A549 (cell line): ENCODE measurements around the gene FAM25G. TPM values are rescaled to one million over a fixed set of nuclear protein-coding genes. Genes with fewer than 3 reads are reported as not detected.
"Not testable (repeated sequence)": the region's sequence is repeated elsewhere in the genome, so short reads cannot be mapped to it uniquely, and the experiment has no call there.

Source experiments
- ATAC-seq, 2 experiments: fragments of 200-7000 bp in 1 of 2; fragments of >200 bp in 1 of 2; cut with Nextera tagmentation in 1 of 2; cut with Tn5 transposase in 1 of 2; 3 replicates each; pipeline versions ENCODE4 v1.8.0 to v1.9.1; 2018 to 2020; ENCODE audit warnings: mild to moderate bottlenecking in 1 of 2, moderate library complexity in 1 of 2
- CTCF ChIA-PET: fragments of 300-600 bp; sonication (Branson Sonifier 250); formaldehyde crosslinking; extraction: SDS; loops from one replicate; lab custom pipeline; 2021; ENCODE audit warnings: antibody characterized with exemption, inconsistent platforms; lab: Yijun Ruan, JAX
- POLR2A ChIA-PET: fragments of 350-600 bp; formaldehyde crosslinking; extraction: SDS; loops from one replicate; lab custom pipeline; 2021; ENCODE audit warnings: antibody characterized with exemption, inconsistent platforms; lab: Yijun Ruan, JAX
- DNase-seq, 2 experiments: peaks; one replicate each; pipeline versions ENCODE4 v3.0.0 to v3.0.0-alpha.2; 2011 to 2016; ENCODE audit warnings: low read depth in 1 of 2, low spot score in 1 of 2
- FAIRE-seq: peaks from 2 replicates; lab custom pipeline; 2011; peaks lifted over from hg19 to GRCh38; lab: Jason Lieb, UNC
- H3K27ac ChIP-seq, 2 experiments: fragments of >200 bp; sonication (Bioruptor Twin); formaldehyde crosslinking; 3 replicates each; pipeline ENCODE4 v1.5.1; 2016 to 2017
- H3K4me1 ChIP-seq: fragments of >200 bp; sonication (Bioruptor Twin); formaldehyde crosslinking; 3 replicates; pipeline ENCODE4 v1.6.1; 2016
- H3K4me2 ChIP-seq: fragments of >200 bp; sonication (Bioruptor Twin); formaldehyde crosslinking; 3 replicates; pipeline ENCODE4 v1.6.1; 2016
- H3K4me3 ChIP-seq: fragments of >200 bp; sonication (Bioruptor Twin); formaldehyde crosslinking; 3 replicates; pipeline ENCODE4 v1.5.1; 2016
- H3K9me3 ChIP-seq: fragments of >200 bp; sonication (Bioruptor Twin); formaldehyde crosslinking; 3 replicates; pipeline ENCODE4 v1.6.1; 2016
- CTCF ChIP-seq: fragments of >200 bp; sonication (Bioruptor Twin); formaldehyde crosslinking; IDR thresholded peaks from 3 replicates; pipeline ENCODE4 v1.5.1; 2016
- EHMT2 ChIP-seq: fragments of 200-600 bp; sonication (generic); IDR thresholded peaks from 2 replicates; pipeline ENCODE4 v1.6.1; 2016; ENCODE audit warnings: antibody characterized with exemption, low read depth, mild to moderate bottlenecking, moderate library complexity
- HOXA7 ChIP-seq: fragments of 250-450 bp; sonication (Bioruptor Pico); IDR thresholded peaks from 2 replicates; pipeline ENCODE4 v1.5.0; 2020; ENCODE audit warnings: mild to moderate bottlenecking, moderate library complexity
- JUN ChIP-seq, 2 experiments: fragments of >200 bp; sonication (Bioruptor Twin); formaldehyde crosslinking; IDR thresholded peaks; 2 replicates in 1 of 2; 3 replicates in 1 of 2; pipeline ENCODE4 v1.6.1; 2016 to 2017
- JUNB ChIP-seq: fragments of >200 bp; sonication (Bioruptor Twin); formaldehyde crosslinking; IDR thresholded peaks from 2 replicates; pipeline ENCODE4 v1.6.1; 2016
- MAX ChIP-seq: IDR thresholded peaks from 2 replicates; pipeline ENCODE4 v1.6.1; 2012
- POLR2AphosphoS2 ChIP-seq: conservative IDR thresholded peaks from 2 replicates; pipeline ENCODE4 v1.6.1; 2012; ENCODE audit warnings: low read length, improper control_type of control experiment, inconsistent platforms
- RAD21 ChIP-seq, 2 experiments: fragments of >200 bp in 1 of 2; sonication (Bioruptor Twin) in 1 of 2; formaldehyde crosslinking in 1 of 2; IDR thresholded peaks in 1 of 2; conservative IDR thresholded peaks in 1 of 2; 2 replicates in 1 of 2; 3 replicates in 1 of 2; pipeline ENCODE4 v1.6.1; 2012 to 2018; ENCODE audit warnings: inconsistent platforms in 1 of 2
- SMC3 ChIP-seq: fragments of >200 bp; sonication (Bioruptor Twin); formaldehyde crosslinking; IDR thresholded peaks from 3 replicates; pipeline ENCODE4 v1.6.1; 2018; ENCODE audit warnings: inconsistent platforms
- WGBS: methylation state at CpG from one replicate; pipeline ENCODE4 v1.1.6; 2017; ENCODE audit errors: missing lambda C conversion rate; 5-methylcytosine and 5-hydroxymethylcytosine counted together
- polyA plus RNA-seq, 4 experiments: library from polyadenylated mRNA; depleted of rRNA in 3 of 4; stranded (reverse); fragments of >200 nt; fragmentation: RNase III in 1 of 4; extraction: RNeasy Plus Mini Kit Qiagen cat#74134 plus additional on column Dnase treatment in 1 of 4; gene quantifications; 2 replicates in 3 of 4; 3 replicates in 1 of 4; pipeline ENCODE4 v1.2.3, GENCODE V29; 2011 to 2017

The FAM25G gene
- polyA plus RNA-seq, 2 of the 4 experiments (the other 2 are of a cell fraction) = not detected

- H3K4me3 ChIP-seq, H3K4me2 ChIP-seq, CTCF ChIA-PET, DNase-seq, ATAC-seq, POLR2A ChIA-PET, FAIRE-seq, H3K9me3 ChIP-seq: not testable (repeated sequence)
- peak overlapping the region; percentile 54 to 72; a peak in 4 of 6 replicates for H3K27ac ChIP-seq
- 91% methylated on average over 14 of the region's 14 CpGs for WGBS
- peaks cover 20% of the 10 kb centered on the region for H3K4me1 ChIP-seq
Observed at GRCh38 chr10:47465216-47465917, 26.1 kb downstream of the FAM25G start.

- no CpG with 5 or more reads among the region's 9 CpGs for WGBS
- POLR2A ChIA-PET, H3K4me3 ChIP-seq, CTCF ChIA-PET, H3K9me3 ChIP-seq, DNase-seq, FAIRE-seq: not testable (repeated sequence)
- H3K27ac ChIP-seq = peak overlapping the region; percentile 73 to 81
- peak; percentile 86 to 91 for ATAC-seq
- H3K4me1 ChIP-seq = peaks cover 33% of the 10 kb centered on the region
- H3K4me2 ChIP-seq = 0 out of 3 replicates have a peak overlapping the region, but pooled peaks have one; percentile 21
Observed at GRCh38 chr10:47462577-47463358, 28.7 kb downstream of the FAM25G start.

- peak overlapping the region; percentile 73 to 87 for H3K27ac ChIP-seq
Observed at GRCh38 chr10:47461261-47461687, 30.2 kb downstream of the FAM25G start.

GRCh38 chr10:47458466-47459154, 32.9 kb downstream of the FAM25G start:
- WGBS = 31% methylated on average over 3 of the region's 4 CpGs
- Histone ChIP-seq H3K9me3 (no peaks in the 10 kb centered on the region), H3K4me1 (peaks cover 30% of the 10 kb centered on the region), H3K4me2 (peak overlapping the region; percentile 37), H3K27ac (peak overlapping the region; percentile 49 to 63; a peak in 5 of 6 replicates), H3K4me3 (no peak overlapping the region)
- DNase-seq (peak in 1 of 2 experiments; percentile 42), ATAC-seq (no peak), FAIRE-seq (no peak)
- POLR2A ChIA-PET = no interaction called here
- CTCF ChIA-PET = interaction anchor here (0.6 to 1.0 kb wide), 3 partner anchors 9 to 52 kb away, joined by 3 read pairs; no protein-coding TSS in a partner anchor
- TF ChIP-seq HOXA7 (CRISPR knock-in tag) = no peak
- TF ChIP-seq EHMT2 = no peak
- no peak for TF ChIP-seq JUNB
- no peak for TF ChIP-seq POLR2AphosphoS2

More at GRCh38 chr10:47461261-47461687, 30.2 kb downstream of the FAM25G start:
- not testable (repeated sequence) for FAIRE-seq
- peak; percentile 57 to 74 for ATAC-seq
- TF ChIP-seq RAD21 (conservative IDR thresholded peaks at IDR 0.05 in 1 of 2, IDR thresholded peaks at IDR 0.05 in 1 of 2) (peak; percentile 34 to 64; a peak in 4 of 5 replicates), JUN (IDR thresholded peaks at IDR 0.05) (peak in 1 of 2 experiments; percentile 26; a peak in 1 of 5 replicates), SMC3 (peak; percentile 60), CTCF (peak; percentile 53), MAX (peak; percentile 43; the same call in 1 of the 2 replicates)
- TF ChIP-seq, all 56 proteins: peak for 5; not testable (repeated sequence) for 51
- WGBS = 0% methylated on average over 2 of the region's 37 CpGs
- peak overlapping the region; percentile 91 for H3K4me2 ChIP-seq
- H3K4me1 ChIP-seq = peaks cover 35% of the 10 kb centered on the region
- CTCF ChIA-PET = interaction anchor here (0.6 kb wide), 1 partner anchor 77 kb away, joined by 4 read pairs; no protein-coding TSS in a partner anchor
- peak in 1 of 2 experiments; percentile 80 for DNase-seq
- H3K4me3 ChIP-seq = peak overlapping the region; percentile 17; the same call in 1 of the 3 replicates
- H3K9me3 ChIP-seq, POLR2A ChIA-PET: not testable (repeated sequence)
